Large intestine (tissue), 3 donors: ENCODE data around the gene GH2. TPM values are rescaled to one million over a fixed set of nuclear protein-coding genes. Genes with fewer than 3 reads are reported as not detected.
"Not testable (repeated sequence)": the region's sequence is repeated elsewhere in the genome, so short reads cannot be mapped to it uniquely, and the experiment has no call there.

ENCODE experiments used
- DNase-seq, 2 donors: peaks; one replicate each; pipeline versions ENCODE4 v3.0.0 to v3.0.0-alpha.2; 2013
- H3K27ac ChIP-seq: one replicate; pipeline ENCODE4 v1.5.1; 2013; ENCODE audit warnings: low read length
- H3K27me3 ChIP-seq: 2 replicates; pipeline ENCODE4 v1.6.1; 2013; ENCODE audit warnings: low read length; ENCODE audit not compliant: control insufficient read depth, insufficient read depth
- H3K36me3 ChIP-seq: 2 replicates; pipeline ENCODE4 v1.6.1; 2013; ENCODE audit warnings: low read length; ENCODE audit not compliant: control insufficient read depth, insufficient read depth
- H3K4me1 ChIP-seq: one replicate; pipeline ENCODE4 v1.6.1; 2013; ENCODE audit warnings: low read length; ENCODE audit not compliant: control insufficient read depth, insufficient read depth
- H3K4me3 ChIP-seq: one replicate; pipeline ENCODE4 v1.5.1; 2013; ENCODE audit warnings: low read length
- H3K9me3 ChIP-seq: one replicate; pipeline ENCODE4 v1.6.1; 2013; ENCODE audit warnings: mild to moderate bottlenecking, low read depth, low read length, moderate library complexity; ENCODE audit not compliant: control insufficient read depth
- WGBS: methylation state at CpG from one replicate; pipeline ENCODE4 v1.1.5; 2013; ENCODE audit warnings: low lambda C conversion rate; ENCODE audit not compliant: insufficient coverage; 5-methylcytosine and 5-hydroxymethylcytosine counted together
- polyA plus RNA-seq: library from polyadenylated mRNA; unstranded; fragments of 120-200 nt; gene quantifications from one replicate; pipeline ENCODE4 v1.2.1, GENCODE V29; 2013

Gene GH2
- polyA plus RNA-seq, 1 donor: not detected

- H3K27me3 ChIP-seq: no peaks in the 10 kb centered on the region
- H3K9me3 ChIP-seq: peaks cover 16% of the 10 kb centered on the region
- DNase-seq: no peak
- H3K27ac ChIP-seq: no peak overlapping the region
- no peaks in the 10 kb centered on the region for H3K4me1 ChIP-seq
- no peaks in the 10 kb centered on the region for H3K36me3 ChIP-seq
- H3K4me3 ChIP-seq: no peak overlapping the region
- WGBS: no CpG with 5 or more reads among the region's 9 CpGs
Measured at GRCh38 chr17:63850401-63850800, 31.3 kb downstream of the GH2 start.

- no peaks in the 10 kb centered on the region for H3K4me1 ChIP-seq
- no peak overlapping the region for H3K27ac ChIP-seq
- peak overlapping the region; percentile 23 for H3K4me3 ChIP-seq
- peaks cover 16% of the 10 kb centered on the region for H3K9me3 ChIP-seq
- no peaks in the 10 kb centered on the region for H3K36me3 ChIP-seq
- peak; percentile 88 to 93 for DNase-seq
- 0% methylated on average over 1 of the region's 82 CpGs for WGBS
- H3K27me3 ChIP-seq: no peaks in the 10 kb centered on the region
Measured at GRCh38 chr17:63848834-63849689, 32.7 kb downstream of the GH2 start.

- DNase-seq: no peak
- peaks cover 16% of the 10 kb centered on the region for H3K9me3 ChIP-seq
- H3K27me3 ChIP-seq: no peaks in the 10 kb centered on the region
- peaks cover 4% of the 10 kb centered on the region for H3K4me1 ChIP-seq
- H3K4me3 ChIP-seq: no peak overlapping the region
- WGBS: no CpG with 5 or more reads among the region's 3 CpGs
- H3K27ac ChIP-seq: no peak overlapping the region
- no peaks in the 10 kb centered on the region for H3K36me3 ChIP-seq
Measured at GRCh38 chr17:63847525-63848249, 34.1 kb downstream of the GH2 start.

- Histone ChIP-seq H3K9me3 (peaks cover 16% of the 10 kb centered on the region), H3K27ac (no peak overlapping the region), H3K36me3 (no peaks in the 10 kb centered on the region), H3K4me1 (peaks cover 14% of the 10 kb centered on the region), H3K27me3 (no peaks in the 10 kb centered on the region), H3K4me3 (no peak overlapping the region)
- no CpG with 5 or more reads among the region's 1 CpG for WGBS
- DNase-seq: no peak
Measured at GRCh38 chr17:63845509-63845908, 36.2 kb downstream of the GH2 start.

- WGBS: 63% methylated on average over 6 of the region's 9 CpGs
- H3K9me3 ChIP-seq: peaks cover 10% of the 10 kb centered on the region
- no peaks in the 10 kb centered on the region for H3K27me3 ChIP-seq
- peaks cover 26% of the 10 kb centered on the region for H3K4me1 ChIP-seq
- no peak for DNase-seq
- H3K4me3 ChIP-seq: no peak overlapping the region
- H3K36me3 ChIP-seq: no peaks in the 10 kb centered on the region
- no peak overlapping the region for H3K27ac ChIP-seq
Measured at GRCh38 chr17:63843910-63844677, 37.6 kb downstream of the GH2 start.

- not testable (repeated sequence) for H3K9me3 ChIP-seq, H3K36me3 ChIP-seq, H3K27me3 ChIP-seq
- peak in 1 of 2 donors; percentile 26 for DNase-seq
- WGBS: no CpG with 5 or more reads among the region's 19 CpGs
- H3K4me1 ChIP-seq: peaks cover 32% of the 10 kb centered on the region
- peak overlapping the region; percentile 63 for H3K4me3 ChIP-seq
- H3K27ac ChIP-seq: peak overlapping the region; percentile 72
Measured at GRCh38 chr17:63843387-63843888, 38.3 kb downstream of the GH2 start.

GRCh38 chr17:63842540-63843386 is 39.0 kb downstream of the GH2 start, which contains the start of gene SMARCD2:
TSS of gene SMARCD2 (minus strand) at chr17:63842685. CDS start at chr17:63842674, 11 bp downstream.
- Histone ChIP-seq H3K9me3 (no peaks in the 10 kb centered on the region), H3K4me3 (peak within 1 kb of the TSS; percentile 98), H3K4me1 (peaks cover 36% of the 10 kb centered on the region), H3K36me3 (peaks cover 6% of the 10 kb centered on the region), H3K27ac (peak within 1 kb of the TSS; percentile 72), H3K27me3 (no peaks in the 10 kb centered on the region)
- WGBS: no CpG with 5 or more reads among the region's 92 CpGs
- DNase-seq: peak; percentile 98 to 100

GRCh38 chr17:63842173-63842539 is 39.6 kb downstream of the GH2 start:
- H3K9me3 ChIP-seq: no peaks in the 10 kb centered on the region
- no peak for DNase-seq
- peak overlapping the region; percentile 98 for H3K4me3 ChIP-seq
- no CpG with 5 or more reads among the region's 36 CpGs for WGBS
- H3K4me1 ChIP-seq: peaks cover 36% of the 10 kb centered on the region
- H3K27me3 ChIP-seq: no peaks in the 10 kb centered on the region
- H3K27ac ChIP-seq: peak overlapping the region; percentile 72
- peaks cover 12% of the 10 kb centered on the region for H3K36me3 ChIP-seq

GRCh38 chr17:63841350-63842172 is 40.2 kb downstream of the GH2 start:
- Histone ChIP-seq H3K4me1 (peaks cover 36% of the 10 kb centered on the region), H3K27ac (peak overlapping the region; percentile 72), H3K27me3 (no peaks in the 10 kb centered on the region), H3K36me3 (peaks cover 18% of the 10 kb centered on the region), H3K9me3 (no peaks in the 10 kb centered on the region), H3K4me3 (peak overlapping the region; percentile 98)
- peak; percentile 47 to 74 for DNase-seq
- no CpG with 5 or more reads among the region's 26 CpGs for WGBS
